Retinal pigment epithelial cell (primary cell): ENCODE results near the gene CYREN.

Experiments used
- DNase-seq: peaks from one replicate; pipeline ENCODE4 v3.0.0-alpha.2; 2010; ENCODE audit warnings: low read depth
- H3K4me3 ChIP-seq: 2 replicates; pipeline ENCODE4 v1.5.1; 2011; ENCODE audit warnings: mild to moderate bottlenecking, low read length, control low read depth, moderate library complexity
- TF ChIP-seq, protein P1 (sequence below): conservative IDR thresholded peaks from 2 replicates; pipeline ENCODE4 v1.5.1; 2011; ENCODE audit warnings: low read depth, low read length, control low read depth, inconsistent platforms

The CYREN gene

DNA sequence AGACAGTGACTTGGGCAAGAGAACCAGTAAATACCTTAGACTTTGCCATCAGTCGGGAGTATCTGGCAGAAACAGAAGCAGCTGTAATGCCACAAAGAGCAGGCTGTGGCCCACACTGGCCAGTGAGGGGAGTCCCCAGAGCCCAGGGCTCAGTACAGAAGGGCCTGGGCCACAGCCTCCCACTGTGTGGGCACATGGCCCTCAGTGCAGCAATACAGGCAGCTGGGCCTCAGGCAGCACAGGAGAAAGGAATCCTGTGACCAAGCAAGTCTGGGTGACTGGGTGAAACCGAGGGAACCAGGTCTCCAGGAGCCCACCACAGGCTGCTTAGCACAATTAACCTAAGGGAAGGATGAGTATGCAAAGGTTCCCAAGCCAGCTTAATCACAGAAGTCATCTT, 26.8 kb upstream of the CYREN start:
- TF ChIP-seq, protein P1, sequence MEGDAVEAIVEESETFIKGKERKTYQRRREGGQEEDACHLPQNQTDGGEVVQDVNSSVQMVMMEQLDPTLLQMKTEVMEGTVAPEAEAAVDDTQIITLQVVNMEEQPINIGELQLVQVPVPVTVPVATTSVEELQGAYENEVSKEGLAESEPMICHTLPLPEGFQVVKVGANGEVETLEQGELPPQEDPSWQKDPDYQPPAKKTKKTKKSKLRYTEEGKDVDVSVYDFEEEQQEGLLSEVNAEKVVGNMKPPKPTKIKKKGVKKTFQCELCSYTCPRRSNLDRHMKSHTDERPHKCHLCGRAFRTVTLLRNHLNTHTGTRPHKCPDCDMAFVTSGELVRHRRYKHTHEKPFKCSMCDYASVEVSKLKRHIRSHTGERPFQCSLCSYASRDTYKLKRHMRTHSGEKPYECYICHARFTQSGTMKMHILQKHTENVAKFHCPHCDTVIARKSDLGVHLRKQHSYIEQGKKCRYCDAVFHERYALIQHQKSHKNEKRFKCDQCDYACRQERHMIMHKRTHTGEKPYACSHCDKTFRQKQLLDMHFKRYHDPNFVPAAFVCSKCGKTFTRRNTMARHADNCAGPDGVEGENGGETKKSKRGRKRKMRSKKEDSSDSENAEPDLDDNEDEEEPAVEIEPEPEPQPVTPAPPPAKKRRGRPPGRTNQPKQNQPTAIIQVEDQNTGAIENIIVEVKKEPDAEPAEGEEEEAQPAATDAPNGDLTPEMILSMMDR = no peak
- DNase-seq = no peak
- no peak overlapping the region for H3K4me3 ChIP-seq

DNA sequence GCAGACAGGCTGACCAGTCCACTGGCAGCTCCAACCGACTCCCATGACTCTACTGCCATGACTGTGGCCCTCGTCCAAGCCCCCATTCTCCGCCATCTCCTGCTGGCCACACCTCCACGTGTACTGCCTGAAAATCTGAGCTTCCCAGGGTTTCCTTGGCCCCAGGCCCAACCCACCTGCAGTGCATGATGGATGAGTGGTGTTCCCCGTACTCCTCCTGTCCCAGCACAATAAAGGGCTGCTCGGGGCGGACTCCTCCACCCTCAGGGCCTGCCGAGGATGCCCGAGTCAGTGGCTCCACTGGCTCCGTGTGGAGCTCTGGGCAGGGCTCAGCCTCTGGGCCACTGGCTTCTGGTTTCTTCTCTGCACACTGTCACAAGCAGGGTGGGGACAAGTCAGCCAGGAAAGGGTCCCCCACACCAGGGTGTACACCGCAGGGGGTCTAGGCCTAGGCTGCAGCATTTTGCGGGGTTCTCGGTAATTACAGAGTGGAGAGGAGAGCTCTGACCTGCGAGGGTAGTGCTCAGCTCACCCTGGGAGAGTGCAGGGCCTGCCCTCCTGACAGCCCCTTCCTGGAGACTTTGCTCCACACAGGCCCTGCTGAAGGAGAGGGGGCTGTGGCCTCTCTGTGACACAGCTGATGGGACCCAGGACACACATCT, 25.6 kb upstream of the CYREN start:
- no peak overlapping the region for H3K4me3 ChIP-seq
- TF ChIP-seq, protein P1 = no peak
- no peak for DNase-seq

DNA sequence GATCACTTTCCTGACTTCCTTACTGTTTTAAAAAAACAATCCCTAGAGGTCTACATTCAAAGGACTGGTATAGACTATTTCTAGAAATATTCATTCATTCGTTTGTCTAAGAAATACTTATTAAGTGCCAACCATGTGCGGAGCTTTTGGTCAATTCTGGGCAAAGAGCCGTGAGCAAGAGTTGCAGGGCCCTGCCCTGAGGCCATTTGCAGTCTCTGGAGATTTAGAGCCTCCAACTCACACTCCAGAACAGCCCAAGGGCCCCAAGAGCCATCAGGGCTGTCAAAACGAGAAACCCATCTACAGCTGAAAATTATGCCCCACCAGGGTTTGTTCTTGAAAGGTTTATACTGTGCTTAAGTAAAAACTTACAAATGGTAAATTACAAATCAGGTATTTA, 24.6 kb upstream of the CYREN start:
- TF ChIP-seq, protein P1 = no peak
- H3K4me3 ChIP-seq = no peak overlapping the region
- DNase-seq = no peak

DNA sequence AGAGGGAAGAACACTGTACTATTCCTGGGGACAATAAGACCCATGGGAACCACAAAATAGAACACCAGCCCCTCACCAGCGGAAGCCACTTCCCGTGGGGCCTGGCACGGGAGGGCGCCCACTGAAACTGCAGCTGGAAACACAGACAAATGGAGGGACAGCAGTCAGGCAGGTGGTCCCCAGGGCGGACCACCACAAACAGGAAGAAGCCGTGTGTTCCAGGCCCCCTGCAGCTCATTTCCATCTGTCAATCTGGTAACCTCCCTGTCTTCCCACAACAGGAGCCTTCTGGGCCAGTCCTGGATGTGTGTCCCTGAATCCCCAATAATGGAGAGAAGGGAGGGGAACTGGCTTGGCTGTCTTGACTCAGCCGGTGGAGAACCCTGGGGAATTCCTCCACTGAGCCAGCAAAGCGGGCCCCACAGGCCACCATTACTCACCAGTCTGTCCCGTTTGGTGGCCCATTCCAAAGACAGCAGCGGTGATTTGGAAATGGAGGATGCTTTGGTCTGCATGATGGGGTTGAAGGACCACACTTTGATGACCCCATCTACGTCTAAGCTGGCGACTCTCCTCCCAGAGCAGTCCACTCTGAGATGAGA, 24.1 kb upstream of the CYREN start:
- H3K4me3 ChIP-seq = no peak overlapping the region
- no peak for DNase-seq
- TF ChIP-seq, protein P1 = no peak

DNA sequence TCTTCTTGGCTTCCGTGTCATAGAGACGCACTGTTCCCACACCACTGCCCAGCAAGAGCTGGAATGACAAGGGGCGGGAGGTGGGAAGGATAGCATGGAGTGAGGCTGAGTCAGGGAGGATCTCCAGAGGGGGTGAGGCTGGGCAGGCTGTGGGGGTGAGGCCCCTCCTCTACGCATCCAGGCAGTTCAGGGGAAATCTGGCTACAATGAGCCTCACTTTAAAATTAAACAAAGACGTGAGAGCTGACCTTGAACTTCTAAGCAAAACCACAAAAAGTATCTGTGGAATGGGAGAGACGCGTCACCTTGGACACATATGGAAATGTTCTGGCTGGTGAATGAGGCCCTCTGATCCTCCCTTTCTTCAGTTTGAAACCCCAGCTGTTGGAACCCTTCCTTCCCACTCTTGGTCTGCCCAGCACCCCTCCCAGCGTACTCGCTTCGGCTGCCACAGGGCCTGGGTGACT, 23.1 kb upstream of the CYREN start:
- TF ChIP-seq, protein P1 = no peak
- no peak overlapping the region for H3K4me3 ChIP-seq
- DNase-seq = no peak

DNA sequence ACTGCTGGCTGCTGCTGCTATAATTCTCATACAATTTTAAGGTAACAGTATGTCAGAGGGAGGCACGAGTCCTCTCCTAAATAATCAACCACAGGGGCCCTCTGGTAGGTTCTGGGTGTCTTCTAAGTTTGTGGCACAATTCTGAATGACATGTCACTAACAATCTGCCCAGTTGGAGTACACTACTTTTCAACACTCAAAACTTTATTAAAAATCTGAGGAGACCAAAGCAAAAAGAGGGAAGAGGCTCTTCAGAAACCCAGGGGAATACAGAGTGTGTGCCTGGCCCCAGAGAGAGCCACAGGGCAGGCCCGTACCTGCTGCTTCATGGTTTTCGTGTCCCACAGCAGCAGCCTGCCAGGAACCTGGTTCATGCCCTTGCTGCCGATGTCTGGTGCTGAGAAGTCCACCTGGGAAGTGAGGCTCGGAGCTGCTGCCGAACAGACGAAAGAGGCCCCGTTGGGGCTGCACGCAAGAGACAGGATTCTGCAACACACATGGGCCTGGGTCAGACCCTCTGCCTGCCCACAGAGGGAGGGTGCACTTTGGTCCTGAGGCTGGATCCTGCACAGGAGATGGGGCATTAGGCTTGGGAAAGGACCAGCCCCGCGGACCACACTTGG, 22.5 kb upstream of the CYREN start:
- no peak overlapping the region for H3K4me3 ChIP-seq
- TF ChIP-seq, protein P1 = no peak
- no peak for DNase-seq

DNA sequence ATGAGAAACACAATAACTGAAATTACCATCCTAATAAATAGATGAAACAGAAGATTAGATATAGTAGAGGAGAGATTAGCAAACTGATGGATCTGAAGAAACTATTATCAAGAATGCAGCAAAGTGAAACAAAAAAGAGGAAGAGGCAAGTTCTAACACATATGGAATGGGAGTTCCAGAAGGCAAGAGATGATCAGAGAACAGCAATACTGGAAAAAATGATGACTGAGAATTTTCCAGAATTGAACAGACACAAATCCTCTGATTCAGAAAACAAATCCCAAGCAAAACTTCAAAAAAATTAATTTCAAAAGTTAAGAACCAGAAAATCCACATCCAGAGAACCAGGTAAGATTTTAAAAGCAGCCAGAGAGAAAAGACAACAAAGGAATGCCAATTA, 20.2 kb upstream of the CYREN start:
- TF ChIP-seq, protein P1 = no peak
- no peak for DNase-seq
- H3K4me3 ChIP-seq = no peak overlapping the region
